Myocyte (in vitro differentiated cells): ENCODE measurements around the gene MAPK9. TPM values are rescaled to one million over a fixed set of nuclear protein-coding genes. Genes with fewer than 3 reads are reported as not detected.
"Not testable (repeated sequence)": the region's sequence is repeated elsewhere in the genome, so short reads cannot be mapped to it uniquely, and the experiment has no call there.

Experiments used
- DNase-seq: peaks from one replicate; pipeline ENCODE4 v3.0.0-alpha.2; 2012; ENCODE audit warnings: low read depth
- total RNA-seq: library from RNA; depleted of rRNA; stranded (reverse); fragments of >200 nt; gene quantifications from 2 replicates; pipeline ENCODE4 v1.2.3, GENCODE V29; 2014

MAPK9 gene
- total RNA-seq, 1 donor from 2014 or later = 20.5 TPM

GRCh38 chr5:180328296-180329137 lies 36.6 kb upstream of the MAPK9 start:
- DNase-seq = peak; percentile 72

- no peak for DNase-seq
These were observed 35.2 kb upstream of the MAPK9 start for GRCh38 chr5:180326989-180327565.

DNA sequence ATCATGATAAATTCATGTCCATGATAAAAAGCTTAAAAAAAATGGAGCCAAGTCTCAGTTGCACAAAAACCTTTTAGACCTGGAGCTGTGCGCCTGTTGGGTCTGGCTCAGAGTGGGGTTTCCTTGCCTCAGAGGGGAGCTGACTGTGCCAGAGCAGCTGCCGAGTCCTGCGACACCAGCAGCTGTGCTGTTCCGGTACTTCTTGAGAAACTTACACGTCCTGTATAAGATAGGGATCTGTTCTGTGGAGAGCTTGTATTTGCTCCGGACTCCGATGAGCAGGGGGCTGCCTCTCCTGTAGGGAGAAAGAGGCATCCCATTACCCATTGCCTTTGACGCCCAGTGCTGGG lies 32.7 kb upstream of the MAPK9 start:
- DNase-seq = no peak

GRCh38 chr5:180323941-180324600 lies 32.2 kb upstream of the MAPK9 start:
- no peak for DNase-seq

GRCh38 chr5:180323160-180323559 lies 31.3 kb upstream of the MAPK9 start:
- no peak for DNase-seq

DNA sequence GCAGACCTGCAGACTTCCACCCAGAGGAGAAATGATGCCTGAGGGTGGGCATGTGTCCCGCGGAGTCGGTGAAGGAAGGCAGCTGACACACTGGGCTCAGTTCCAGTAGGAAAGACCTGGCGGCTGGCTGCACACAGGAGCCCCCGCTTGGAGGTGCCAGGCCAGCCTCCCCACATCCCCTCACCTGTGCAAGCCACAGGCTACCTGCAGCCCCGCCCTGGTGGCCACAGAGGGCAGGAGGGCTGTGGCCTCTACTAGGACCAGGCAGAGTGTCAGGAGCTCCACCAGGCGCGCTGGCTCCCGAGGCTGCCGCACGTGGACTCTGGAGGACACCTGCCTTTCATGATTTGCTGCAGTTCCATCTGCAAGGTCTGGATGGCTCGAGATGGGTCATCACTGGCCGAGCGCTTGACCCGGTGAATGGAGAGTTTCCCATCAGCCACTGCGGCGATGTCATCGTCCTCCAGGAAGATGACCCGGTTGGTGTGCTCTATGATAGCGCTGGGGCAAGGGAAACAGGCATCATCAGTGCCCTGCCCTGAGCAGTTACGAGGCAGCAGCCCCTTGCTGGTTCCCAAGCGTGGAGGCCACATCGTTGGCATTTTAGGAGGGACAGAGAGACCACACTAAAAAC lies 26.7 kb upstream of the MAPK9 start:
- no peak for DNase-seq

DNA sequence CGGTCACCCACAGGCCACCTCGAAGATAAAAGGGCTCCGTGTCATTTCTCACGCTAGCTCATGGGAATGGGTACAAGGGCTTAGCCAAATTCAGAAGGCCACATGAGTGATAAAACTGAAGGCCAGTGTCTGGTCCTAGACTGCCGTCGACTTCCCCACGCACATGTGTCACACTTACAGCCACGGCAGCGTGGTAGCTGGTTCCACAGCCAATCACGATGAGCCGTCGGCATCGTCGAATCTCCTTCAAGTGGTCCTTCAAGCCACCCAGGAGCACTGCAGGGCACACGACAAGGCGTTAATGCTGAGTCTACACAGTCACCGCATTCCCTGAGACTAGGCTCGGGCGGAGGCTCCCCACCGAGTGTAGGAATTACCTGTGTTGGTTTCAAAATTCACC lies 24.7 kb upstream of the MAPK9 start:
- no peak for DNase-seq

DNA sequence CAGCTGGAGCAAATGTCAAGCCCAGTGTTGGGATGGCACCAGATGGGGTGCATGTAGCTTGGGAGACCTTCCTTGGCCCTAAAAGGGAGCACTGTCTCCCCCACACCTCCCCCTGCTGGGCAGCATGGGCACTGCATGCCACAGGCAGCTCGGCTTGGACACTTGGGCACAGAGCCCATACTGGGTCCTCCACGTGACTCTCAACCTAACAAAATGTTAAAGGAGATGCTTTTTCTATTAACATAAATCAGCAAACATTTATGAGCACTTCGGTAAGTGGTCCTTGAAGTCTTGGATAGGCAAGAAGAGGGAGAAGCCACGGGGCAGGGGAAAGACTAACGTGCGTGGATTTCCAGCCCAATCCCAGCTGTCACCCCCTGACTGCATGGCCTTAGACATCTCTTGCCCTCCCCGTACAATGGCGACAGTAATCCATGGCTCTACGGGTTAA lies 23.9 kb upstream of the MAPK9 start:
- DNase-seq = peak; percentile 71

GRCh38 chr5:180313677-180314505 lies 22.0 kb upstream of the MAPK9 start:
- no peak for DNase-seq

GRCh38 chr5:180311216-180311615 lies 19.3 kb upstream of the MAPK9 start:
- peak; percentile 64 for DNase-seq

GRCh38 chr5:180306796-180307195 lies 14.9 kb upstream of the MAPK9 start:
- DNase-seq = no peak

- DNase-seq = no peak
These were observed 13.6 kb upstream of the MAPK9 start for GRCh38 chr5:180305481-180305880.

GRCh38 chr5:180304431-180305375 lies 12.8 kb upstream of the MAPK9 start:
- peak; percentile 69 for DNase-seq

GRCh38 chr5:180304016-180304292 lies 12.1 kb upstream of the MAPK9 start:
- peak; percentile 11 for DNase-seq

DNA sequence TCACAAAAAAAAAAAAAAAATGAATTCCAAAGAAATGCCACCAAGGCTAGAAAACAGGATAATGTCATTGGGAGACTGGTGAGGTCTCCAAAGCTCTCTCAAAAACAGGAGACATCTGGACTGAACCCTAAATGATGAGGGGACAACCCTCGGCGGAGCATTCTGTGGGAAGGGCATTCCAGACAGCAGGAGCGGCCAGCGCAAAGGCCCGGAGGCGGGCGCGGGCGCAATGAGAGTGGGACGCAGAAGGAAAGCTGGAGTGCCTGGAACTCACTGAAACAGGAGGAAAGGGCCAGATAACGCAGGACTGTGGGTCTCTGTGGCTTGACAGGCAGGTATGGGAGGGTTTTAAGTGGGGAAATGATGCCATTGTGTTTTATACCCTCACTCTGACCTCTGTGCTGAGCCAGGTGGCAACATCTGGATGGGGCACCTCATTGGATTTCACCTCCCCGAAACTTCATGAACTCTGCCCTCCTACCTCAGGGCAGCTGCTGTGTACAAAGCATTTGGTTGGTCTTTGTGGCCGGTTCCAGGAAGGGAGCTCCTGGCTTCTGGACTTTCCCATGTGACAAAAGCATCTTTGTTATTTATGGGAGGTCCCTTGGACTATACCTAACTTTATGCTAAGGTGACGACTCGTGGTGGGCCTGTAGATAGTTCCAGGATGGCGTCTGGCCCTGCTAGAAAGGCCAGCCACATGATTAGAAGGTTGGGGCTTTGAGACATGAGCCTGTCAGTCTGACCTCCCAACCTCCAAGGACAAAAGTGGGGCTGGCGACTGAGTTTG lies 11.5 kb upstream of the MAPK9 start:
- DNase-seq = no peak

- DNase-seq = no peak
These were observed 10.4 kb upstream of the MAPK9 start for GRCh38 chr5:180302256-180302655.

DNA sequence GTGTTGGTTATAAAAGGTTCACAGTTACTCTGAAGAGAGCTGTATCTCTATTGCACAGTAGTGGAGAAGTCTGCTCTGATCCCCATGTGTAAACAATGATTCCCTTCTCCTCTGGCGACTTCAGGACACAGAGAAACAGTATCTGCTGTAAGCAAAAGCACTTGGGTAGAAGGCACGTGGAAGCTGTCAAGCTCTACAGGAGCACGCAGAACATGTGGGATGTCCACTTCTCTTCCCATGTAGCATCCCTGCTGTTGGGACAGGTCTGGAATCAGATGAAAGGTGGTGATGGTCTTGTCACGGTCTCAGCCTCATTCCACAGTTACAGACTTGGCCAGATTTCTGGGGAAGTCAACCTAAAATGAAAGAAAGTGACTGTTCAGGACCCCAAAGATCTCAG lies 9.4 kb upstream of the MAPK9 start:
- no peak for DNase-seq

GRCh38 chr5:180299526-180299925 lies 7.6 kb upstream of the MAPK9 start:
- no peak for DNase-seq

DNA sequence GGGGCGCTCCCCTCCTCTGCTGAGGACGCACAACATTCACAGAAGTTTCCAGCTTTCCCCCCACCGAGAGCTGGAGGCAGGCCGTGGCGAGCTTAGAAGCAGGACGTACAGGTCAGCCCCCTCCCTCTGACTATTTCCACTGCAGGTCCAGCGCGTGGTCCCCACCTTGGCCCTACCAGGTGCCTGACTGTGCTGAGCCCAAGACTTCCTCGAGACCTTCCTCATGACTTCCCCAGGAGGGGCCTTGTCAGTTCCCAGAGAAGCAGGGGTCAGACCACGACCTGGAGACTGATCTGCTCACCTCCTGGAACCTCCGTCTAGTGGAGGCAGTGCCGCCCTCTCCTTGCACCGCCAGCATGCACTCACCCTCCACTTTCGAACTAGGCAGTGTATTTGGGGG lies 7.1 kb upstream of the MAPK9 start:
- DNase-seq = not testable (repeated sequence)
